PC-9 (cell line): ENCODE results near the gene CCR5AS.

Experiments
- BruUV-seq: library from RNA; stranded (reverse); fragments of 400-500 nt; replicated peaks from 2 replicates; lab custom pipeline; 2021; lab: Mats Ljungman, UMichigan
- CTCF ChIA-PET: fragments of 300-600 bp; sonication (Branson Sonifier 250); formaldehyde crosslinking; loops from one replicate; lab custom pipeline; 2022; ENCODE audit warnings: antibody characterized with exemption; lab: Charles Lee
- POLR2A ChIA-PET: fragments of 300-600 bp; sonication (Branson Sonifier 250); formaldehyde crosslinking; loops from one replicate; lab custom pipeline; 2022; ENCODE audit warnings: antibody characterized with exemption; ENCODE audit not compliant: unreplicated experiment; lab: Charles Lee
- DNase-seq, 2 experiments: peaks; one replicate each; pipeline versions ENCODE4 v3.0.0 to v3.0.0-alpha.2; 2015 to 2022; ENCODE audit warnings: mixed read lengths in 1 of 2
- H2AFZ ChIP-seq: fragments of 200-600 bp; sonication (generic); 2 replicates; pipeline ENCODE4 v1.8.1; 2017; ENCODE audit warnings: antibody characterized with exemption
- H3F3A ChIP-seq: fragments of 200-600 bp; sonication (generic); 2 replicates; pipeline ENCODE4 v1.8.1; 2017; ENCODE audit warnings: antibody characterized with exemption, mild to moderate bottlenecking, low read depth; ENCODE audit not compliant: insufficient read depth
- H3K27ac ChIP-seq: fragments of 200-600 bp; sonication (generic); 2 replicates; pipeline ENCODE4 v1.6.1; 2016; ENCODE audit warnings: mixed run types
- H3K27me3 ChIP-seq: fragments of 200-600 bp; sonication (generic); 2 replicates; pipeline ENCODE4 v1.6.1; 2016; ENCODE audit warnings: low read depth, mixed run types; ENCODE audit not compliant: insufficient read depth
- H3K36me3 ChIP-seq: fragments of 200-600 bp; sonication (generic); 2 replicates; pipeline ENCODE4 v1.6.1; 2016; ENCODE audit warnings: low read depth, mixed run types
- H3K4me1 ChIP-seq: fragments of 200-600 bp; sonication (generic); replicated peaks from 2 replicates; pipeline ENCODE4 v1.6.1; 2016; ENCODE audit warnings: mixed run types; ENCODE audit not compliant: insufficient read depth
- H3K4me2 ChIP-seq: fragments of 200-600 bp; sonication (generic); 2 replicates; pipeline ENCODE4 v1.6.1; 2017; ENCODE audit warnings: mixed run types
- H3K4me3 ChIP-seq: fragments of 200-600 bp; sonication (generic); 2 replicates; pipeline ENCODE4 v1.6.1; 2016; ENCODE audit warnings: mixed run types
- H3K79me2 ChIP-seq: fragments of 200-600 bp; sonication (generic); 2 replicates; pipeline ENCODE4 v1.6.1; 2017; ENCODE audit warnings: low read depth, mixed run types
- H3K9me2 ChIP-seq: fragments of 200-600 bp; sonication (generic); 2 replicates; pipeline ENCODE4 v1.8.1; 2017; ENCODE audit warnings: mild to moderate bottlenecking; ENCODE audit not compliant: insufficient read depth
- H3K9me3 ChIP-seq: fragments of 200-600 bp; sonication (generic); 2 replicates; pipeline ENCODE4 v1.8.1; 2016; ENCODE audit warnings: low read depth; ENCODE audit not compliant: insufficient read depth
- H4K20me1 ChIP-seq: fragments of 200-600 bp; sonication (generic); 2 replicates; pipeline ENCODE4 v1.8.1; 2017; ENCODE audit not compliant: insufficient read depth
- EZH2 ChIP-seq: fragments of 200-600 bp; sonication (generic); IDR thresholded peaks from 2 replicates; pipeline ENCODE4 v1.8.0; 2017; ENCODE audit warnings: antibody characterized with exemption, low read depth
- intact Hi-C: fragments of 100-400 bp; cut with micrococcal nuclease; formaldehyde crosslinking; loops from one replicate; pipeline ENCODE4 v1.10.0; 2022; ENCODE audit not compliant: unreplicated experiment
- TF ChIP-seq, protein P1 (sequence below): fragments of 200-600 bp; sonication (generic); conservative IDR thresholded peaks from 2 replicates; pipeline ENCODE4 v1.6.1; 2017; ENCODE audit warnings: mixed run types, antibody characterized with exemption, mild to moderate bottlenecking, moderate library complexity

CCR5AS gene

DNA sequence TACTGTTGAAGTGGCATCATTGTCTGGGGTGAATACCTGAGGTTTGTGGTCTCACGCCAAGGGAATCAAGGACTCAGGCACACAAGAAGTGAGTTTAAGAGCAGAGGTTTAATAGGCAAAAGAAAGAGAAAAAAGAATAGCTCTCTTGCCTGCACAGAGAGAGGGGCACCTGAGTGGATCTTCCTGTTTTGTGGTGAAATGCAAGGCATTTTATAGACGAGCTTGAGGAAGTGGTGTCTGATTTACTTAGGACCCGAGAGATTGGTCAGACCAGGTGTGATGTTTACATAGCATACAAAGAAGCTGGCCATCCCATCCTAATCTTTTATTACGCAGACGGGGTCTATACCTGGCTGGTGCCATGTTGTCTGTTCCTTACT lies 22.9 kb downstream of the CCR5AS start:
- H3K4me3 ChIP-seq: no peak overlapping the region
- H3F3A ChIP-seq: peaks cover 41% of the 10 kb centered on the region
- no peak overlapping the region for H3K4me2 ChIP-seq
- intact Hi-C loops: loop anchor here (5.0 kb wide), 1 partner anchor 173 kb away; no protein-coding TSS in a partner anchor
- H3K27me3 ChIP-seq: no peaks in the 10 kb centered on the region
- no peaks in the 10 kb centered on the region for H4K20me1 ChIP-seq
- no peak for DNase-seq
- no peak overlapping the region for H3K27ac ChIP-seq
- no peaks in the 10 kb centered on the region; the same call in 1 of the 2 replicates for H3K9me3 ChIP-seq
- H2AFZ ChIP-seq: no peak overlapping the region
- no peaks in the 10 kb centered on the region for H3K9me2 ChIP-seq
- BruUV-seq: no TSS peak
- ChIA-PET CTCF (interaction anchor here (0.8 kb wide), 1 partner anchor 43 kb away, joined by 3 read pairs; no protein-coding TSS in a partner anchor), POLR2A (no interaction called here)
- H3K4me1 ChIP-seq: peaks cover 57% of the 10 kb centered on the region
- H3K36me3 ChIP-seq: peaks cover 14% of the 10 kb centered on the region
- peaks cover 12% of the 10 kb centered on the region for H3K79me2 ChIP-seq
- TF ChIP-seq, protein P1, sequence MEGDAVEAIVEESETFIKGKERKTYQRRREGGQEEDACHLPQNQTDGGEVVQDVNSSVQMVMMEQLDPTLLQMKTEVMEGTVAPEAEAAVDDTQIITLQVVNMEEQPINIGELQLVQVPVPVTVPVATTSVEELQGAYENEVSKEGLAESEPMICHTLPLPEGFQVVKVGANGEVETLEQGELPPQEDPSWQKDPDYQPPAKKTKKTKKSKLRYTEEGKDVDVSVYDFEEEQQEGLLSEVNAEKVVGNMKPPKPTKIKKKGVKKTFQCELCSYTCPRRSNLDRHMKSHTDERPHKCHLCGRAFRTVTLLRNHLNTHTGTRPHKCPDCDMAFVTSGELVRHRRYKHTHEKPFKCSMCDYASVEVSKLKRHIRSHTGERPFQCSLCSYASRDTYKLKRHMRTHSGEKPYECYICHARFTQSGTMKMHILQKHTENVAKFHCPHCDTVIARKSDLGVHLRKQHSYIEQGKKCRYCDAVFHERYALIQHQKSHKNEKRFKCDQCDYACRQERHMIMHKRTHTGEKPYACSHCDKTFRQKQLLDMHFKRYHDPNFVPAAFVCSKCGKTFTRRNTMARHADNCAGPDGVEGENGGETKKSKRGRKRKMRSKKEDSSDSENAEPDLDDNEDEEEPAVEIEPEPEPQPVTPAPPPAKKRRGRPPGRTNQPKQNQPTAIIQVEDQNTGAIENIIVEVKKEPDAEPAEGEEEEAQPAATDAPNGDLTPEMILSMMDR: no peak
- no peak for TF ChIP-seq EZH2

DNA sequence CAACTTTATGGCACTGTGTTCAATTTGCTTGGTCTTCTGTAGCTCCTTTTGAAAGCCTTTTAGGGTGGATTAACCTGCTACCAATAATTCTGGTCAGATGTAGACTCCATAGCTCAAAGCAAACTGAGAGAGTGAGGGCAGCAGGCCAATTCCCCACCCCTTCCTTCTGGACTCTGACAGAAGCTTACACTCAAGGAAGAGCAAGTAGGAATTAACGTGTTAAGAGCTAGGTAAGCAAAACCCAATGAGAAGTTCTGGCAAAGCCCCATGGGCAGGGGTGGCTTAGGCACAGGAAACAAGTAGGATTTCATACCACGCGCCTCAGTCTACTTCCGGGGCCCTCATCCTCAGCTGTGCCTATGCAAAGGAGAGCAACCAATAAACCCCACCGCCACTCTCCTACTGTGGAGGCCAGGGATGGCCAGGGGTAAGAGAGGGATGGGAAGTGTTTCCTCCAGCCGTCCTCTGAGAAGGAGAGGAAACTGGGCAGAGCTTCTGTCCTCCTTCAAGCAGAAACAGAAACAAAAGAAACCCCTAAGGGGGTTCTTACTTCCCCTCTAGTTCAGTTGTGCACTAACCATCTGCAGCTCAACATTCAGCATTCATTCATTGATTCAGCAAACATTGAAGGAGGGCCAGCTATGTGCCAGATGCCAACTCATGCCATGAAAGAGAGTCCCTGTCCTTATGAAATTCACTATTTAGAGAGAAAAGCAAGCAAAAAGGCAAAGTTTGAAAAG lies 23.5 kb downstream of the CCR5AS start:
- no peak for DNase-seq
- Histone ChIP-seq H4K20me1 (no peaks in the 10 kb centered on the region), H2AFZ (no peak overlapping the region), H3F3A (peaks cover 35% of the 10 kb centered on the region), H3K4me1 (peaks cover 57% of the 10 kb centered on the region), H3K79me2 (peaks cover 6% of the 10 kb centered on the region), H3K4me3 (no peak overlapping the region), H3K4me2 (no peak overlapping the region), H3K9me3 (no peaks in the 10 kb centered on the region; the same call in 1 of the 2 replicates), H3K9me2 (no peaks in the 10 kb centered on the region), H3K27ac (no peak overlapping the region), H3K36me3 (peaks cover 9% of the 10 kb centered on the region), H3K27me3 (no peaks in the 10 kb centered on the region)
- TF ChIP-seq, protein P1: no peak
- no peak for TF ChIP-seq EZH2
- POLR2A ChIA-PET: interaction anchor here (0.6 kb wide), 1 partner anchor 64 kb away, joined by 3 read pairs; no protein-coding TSS in a partner anchor
- BruUV-seq: no TSS peak
- intact Hi-C loops: loop anchor here (5.0 kb wide), 1 partner anchor 174 kb away; no protein-coding TSS in a partner anchor
- CTCF ChIA-PET: no interaction called here

DNA sequence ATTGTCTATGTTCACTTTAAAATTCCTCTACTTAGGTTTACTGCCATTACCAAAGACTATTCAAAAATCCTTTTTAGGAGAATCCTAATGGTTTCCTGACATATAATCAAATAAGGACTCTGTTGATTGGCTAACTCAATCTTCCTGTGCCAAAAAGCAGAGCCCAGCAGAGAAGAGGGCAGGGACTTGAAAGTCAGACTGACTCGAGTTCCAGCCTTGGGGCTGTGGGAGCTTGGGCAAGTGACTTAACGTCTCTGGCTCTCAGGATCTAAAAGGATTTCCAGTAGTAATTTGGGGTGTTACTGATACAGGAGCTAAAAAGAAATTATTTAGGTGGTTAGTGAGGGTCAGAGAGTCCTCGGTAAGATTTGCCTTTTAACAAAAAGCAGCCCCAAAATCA lies 25.2 kb downstream of the CCR5AS start:
- no peak overlapping the region for H2AFZ ChIP-seq
- no peak overlapping the region for H3K4me3 ChIP-seq
- no peak overlapping the region for H3K27ac ChIP-seq
- no peaks in the 10 kb centered on the region for H3K9me2 ChIP-seq
- H3K36me3 ChIP-seq: no peaks in the 10 kb centered on the region
- no peaks in the 10 kb centered on the region for H3K9me3 ChIP-seq
- H3K4me1 ChIP-seq: peaks cover 41% of the 10 kb centered on the region
- no peaks in the 10 kb centered on the region for H3K79me2 ChIP-seq
- no peak for DNase-seq
- ChIA-PET POLR2A (no interaction called here), CTCF (no interaction called here)
- H3K27me3 ChIP-seq: no peaks in the 10 kb centered on the region
- H3F3A ChIP-seq: peaks cover 23% of the 10 kb centered on the region; the same call in 1 of the 2 replicates
- TF ChIP-seq, protein P1: no peak
- intact Hi-C loops: loop anchor here (5.0 kb wide), 1 partner anchor 176 kb away; no protein-coding TSS in a partner anchor
- no peaks in the 10 kb centered on the region for H4K20me1 ChIP-seq
- no TSS peak for BruUV-seq
- H3K4me2 ChIP-seq: no peak overlapping the region
